22Rv1 (cell line): ENCODE measurements around the gene ZNF497.

ENCODE experiments used
- ZFX ChIP-seq: fragments of 450-650 bp; IDR thresholded peaks from 2 replicates; pipeline ENCODE4 v1.6.1; 2017; ENCODE audit warnings: antibody characterized with exemption, borderline replicate concordance
- TF ChIP-seq, protein P1 (sequence below): fragments of 450-650 bp; IDR thresholded peaks from 2 replicates; pipeline ENCODE4 v1.5.1; 2017; ENCODE audit warnings: mild to moderate bottlenecking

DNA sequence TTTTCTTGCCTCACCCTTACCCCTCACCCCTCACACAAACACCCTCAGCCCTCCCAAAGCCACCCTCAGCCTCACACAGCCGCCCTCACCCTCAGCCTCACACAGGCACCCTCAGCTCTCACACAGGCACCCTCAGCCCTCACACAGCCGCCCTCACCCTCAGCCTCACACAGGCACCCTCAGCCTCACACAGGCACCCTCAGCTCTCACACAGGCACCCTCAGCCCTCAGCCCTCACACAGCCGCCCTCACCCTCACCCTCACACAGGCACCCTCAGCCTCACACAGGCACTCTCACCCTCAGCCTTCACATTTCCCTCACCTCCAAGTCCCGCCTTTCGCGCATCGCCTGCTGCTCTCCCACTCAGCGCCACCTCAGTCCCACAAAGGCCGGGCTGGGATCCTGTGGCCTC, 36.0 kb downstream of the ZNF497 start:
- TF ChIP-seq, protein P1, sequence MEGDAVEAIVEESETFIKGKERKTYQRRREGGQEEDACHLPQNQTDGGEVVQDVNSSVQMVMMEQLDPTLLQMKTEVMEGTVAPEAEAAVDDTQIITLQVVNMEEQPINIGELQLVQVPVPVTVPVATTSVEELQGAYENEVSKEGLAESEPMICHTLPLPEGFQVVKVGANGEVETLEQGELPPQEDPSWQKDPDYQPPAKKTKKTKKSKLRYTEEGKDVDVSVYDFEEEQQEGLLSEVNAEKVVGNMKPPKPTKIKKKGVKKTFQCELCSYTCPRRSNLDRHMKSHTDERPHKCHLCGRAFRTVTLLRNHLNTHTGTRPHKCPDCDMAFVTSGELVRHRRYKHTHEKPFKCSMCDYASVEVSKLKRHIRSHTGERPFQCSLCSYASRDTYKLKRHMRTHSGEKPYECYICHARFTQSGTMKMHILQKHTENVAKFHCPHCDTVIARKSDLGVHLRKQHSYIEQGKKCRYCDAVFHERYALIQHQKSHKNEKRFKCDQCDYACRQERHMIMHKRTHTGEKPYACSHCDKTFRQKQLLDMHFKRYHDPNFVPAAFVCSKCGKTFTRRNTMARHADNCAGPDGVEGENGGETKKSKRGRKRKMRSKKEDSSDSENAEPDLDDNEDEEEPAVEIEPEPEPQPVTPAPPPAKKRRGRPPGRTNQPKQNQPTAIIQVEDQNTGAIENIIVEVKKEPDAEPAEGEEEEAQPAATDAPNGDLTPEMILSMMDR, result no peak
- TF ChIP-seq ZFX, result no peak
